Femur (tissue), 1 donor: ENCODE results near the gene TPRG1L.

Experiments used
- DNase-seq: peaks from one replicate; pipeline ENCODE4 v3.0.0-alpha.2; 2017

TPRG1L gene

DNA sequence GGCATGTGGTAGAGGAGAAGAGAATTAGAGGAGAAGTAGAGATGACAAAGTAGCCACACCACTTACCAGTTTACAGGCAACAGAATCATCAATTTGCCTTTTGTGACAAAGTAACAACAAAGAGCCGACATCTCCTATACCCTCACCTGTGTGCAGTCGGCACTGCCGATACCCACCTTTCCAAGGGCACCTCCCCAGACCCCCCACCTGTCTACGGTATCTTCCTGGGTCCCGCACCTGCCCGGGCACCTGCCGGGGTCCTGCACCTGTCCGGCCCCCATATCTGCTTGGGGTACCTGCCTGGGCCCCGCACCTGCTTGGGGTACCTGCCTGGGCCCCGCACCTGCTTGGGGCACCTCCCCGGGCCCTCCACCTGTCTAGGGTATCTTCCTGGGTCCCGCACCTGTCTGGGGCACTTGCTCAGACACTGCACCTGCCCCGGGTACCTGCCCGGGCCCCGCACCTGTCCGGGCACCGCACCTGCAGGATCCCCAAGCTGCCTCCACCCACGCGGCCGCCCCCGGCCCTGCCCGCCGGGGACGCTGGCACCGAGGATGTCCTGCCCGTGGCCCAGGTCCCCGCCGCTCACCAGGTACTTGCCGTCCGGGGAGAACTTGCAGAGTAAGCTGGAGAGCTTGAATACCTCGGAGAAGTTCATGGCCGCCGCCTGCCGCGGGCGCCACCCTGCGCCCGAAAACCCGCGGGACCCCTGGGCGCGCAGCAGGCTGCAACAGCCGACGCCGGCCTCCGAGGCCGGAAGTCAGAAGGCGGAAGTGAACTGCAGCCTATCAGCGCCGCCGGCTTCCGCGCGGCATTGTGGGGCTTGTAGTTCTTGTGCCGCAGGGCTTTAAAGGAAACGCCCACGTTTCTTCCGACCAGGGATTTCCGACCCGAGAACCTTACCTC, 24.8 kb downstream of the TPRG1L start, which contains the start of gene WRAP73:
WRAP73 (minus strand) TSS at position 762 of the 906 bp plus-strand sequence; CDS start at position 658, 104 bp downstream.
- peak; percentile 93 for DNase-seq

DNA sequence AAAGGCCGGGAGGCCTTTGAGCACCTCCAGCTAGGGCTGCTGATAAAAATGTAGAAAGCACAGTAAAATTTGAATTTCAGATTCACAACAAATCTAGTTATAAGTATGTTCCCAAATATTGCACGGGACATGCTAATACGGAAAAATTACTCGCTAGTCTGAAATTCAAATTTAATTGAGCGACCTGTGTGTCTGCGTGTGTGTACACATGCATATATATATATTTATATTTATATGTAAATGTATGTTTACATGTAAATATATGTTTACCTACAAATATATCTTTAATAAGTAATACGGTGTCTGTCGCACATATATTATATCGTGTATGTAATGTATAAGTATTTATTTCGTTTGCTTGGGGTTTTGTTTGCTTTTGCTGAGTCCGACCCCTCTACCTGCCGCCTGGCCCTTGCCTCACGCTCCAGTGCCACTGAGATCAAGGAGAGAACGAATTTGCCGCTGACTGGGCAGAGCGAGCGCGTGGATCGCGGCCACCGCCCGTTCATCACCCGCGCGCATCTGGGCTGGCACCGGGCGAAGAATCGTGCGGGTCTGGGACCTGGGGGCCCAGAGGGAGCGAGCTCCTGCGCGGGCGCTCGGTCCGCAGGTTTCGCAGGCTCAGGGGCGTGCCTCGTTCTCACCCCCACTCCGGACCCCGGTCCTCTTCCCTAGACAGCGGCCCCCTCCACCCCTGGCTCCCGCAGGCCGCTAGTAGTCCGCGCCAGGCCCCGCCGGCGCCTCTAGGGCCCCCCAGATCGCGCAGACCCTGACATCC, 25.6 kb downstream of the TPRG1L start:
- DNase-seq: no peak

DNA sequence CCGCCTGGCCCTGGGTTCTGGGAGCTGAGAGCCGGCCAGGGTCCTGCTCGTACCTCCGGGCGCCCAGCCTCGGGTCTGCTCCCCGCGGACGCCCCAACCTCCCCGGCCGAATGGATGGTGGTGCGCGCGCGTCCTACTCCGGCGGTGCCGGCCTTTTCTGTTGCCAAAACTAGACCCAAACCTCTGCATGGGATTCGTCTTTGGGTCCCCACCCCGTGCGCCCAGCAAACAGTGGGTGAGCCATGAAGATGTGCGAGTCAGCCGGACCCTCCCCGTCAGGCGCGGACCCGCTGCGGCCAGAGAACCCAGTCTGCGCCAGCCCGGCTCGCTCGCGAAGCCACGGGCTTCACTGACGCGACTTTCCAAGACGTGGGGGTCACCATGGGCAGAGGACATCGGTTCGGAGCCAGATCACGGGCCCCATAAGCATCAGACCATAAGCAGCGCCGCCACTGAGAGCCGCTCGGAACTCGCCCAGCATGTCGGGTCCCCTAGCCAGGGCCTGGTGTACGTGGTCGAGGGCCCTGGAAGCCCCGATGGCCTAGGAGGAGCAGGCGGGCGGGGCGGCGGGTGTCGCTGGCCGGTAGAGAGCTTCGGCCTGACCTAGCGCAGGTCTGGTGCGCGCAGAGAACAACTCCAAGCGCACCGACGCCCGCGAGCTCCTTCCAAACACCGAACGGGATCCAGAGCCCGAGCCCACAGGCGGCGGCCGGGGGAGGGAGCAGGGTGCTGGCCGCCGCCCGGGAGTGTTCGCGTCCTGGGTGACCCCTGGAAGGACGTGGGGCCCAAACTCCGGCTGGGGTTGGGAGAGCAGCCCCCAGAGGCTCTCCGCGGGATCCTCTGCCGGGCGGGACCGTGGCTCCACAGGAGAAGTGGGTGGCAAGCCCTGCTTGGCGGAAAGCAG, 26.5 kb downstream of the TPRG1L start:
- no peak for DNase-seq

DNA sequence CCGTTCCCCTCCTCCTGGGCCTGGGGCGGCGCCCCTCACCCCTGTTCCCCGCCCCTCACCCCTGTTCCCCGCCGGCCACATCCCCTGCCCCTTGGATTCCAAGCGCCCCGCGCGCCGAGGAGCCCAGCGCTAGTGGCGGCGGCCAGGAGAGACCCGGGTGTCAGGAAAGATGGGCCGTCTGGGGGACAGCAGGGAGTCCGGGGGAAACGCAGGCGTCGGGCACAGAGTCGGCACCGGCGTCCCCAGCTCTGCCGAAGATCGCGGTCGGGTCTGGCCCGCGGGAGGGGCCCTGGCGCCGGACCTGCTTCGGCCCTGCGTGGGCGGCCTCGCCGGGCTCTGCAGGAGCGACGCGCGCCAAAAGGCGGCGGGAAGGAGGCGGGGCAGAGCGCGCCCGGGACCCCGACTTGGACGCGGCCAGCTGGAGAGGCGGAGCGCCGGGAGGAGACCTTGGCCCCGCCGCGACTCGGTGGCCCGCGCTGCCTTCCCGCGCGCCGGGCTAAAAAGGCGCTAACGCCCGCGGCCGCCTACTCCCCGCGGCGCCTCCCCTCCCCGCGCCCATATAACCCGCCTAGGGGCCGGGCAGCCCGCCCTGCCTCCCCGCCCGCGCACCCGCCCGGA, 27.2 kb downstream of the TPRG1L start, which contains the start of gene TP73:
TP73 (plus strand) TSS at position 587 of the 618 bp plus-strand sequence. CDS start 29,850 bp downstream, outside the sequence.
- DNase-seq: no peak

DNA sequence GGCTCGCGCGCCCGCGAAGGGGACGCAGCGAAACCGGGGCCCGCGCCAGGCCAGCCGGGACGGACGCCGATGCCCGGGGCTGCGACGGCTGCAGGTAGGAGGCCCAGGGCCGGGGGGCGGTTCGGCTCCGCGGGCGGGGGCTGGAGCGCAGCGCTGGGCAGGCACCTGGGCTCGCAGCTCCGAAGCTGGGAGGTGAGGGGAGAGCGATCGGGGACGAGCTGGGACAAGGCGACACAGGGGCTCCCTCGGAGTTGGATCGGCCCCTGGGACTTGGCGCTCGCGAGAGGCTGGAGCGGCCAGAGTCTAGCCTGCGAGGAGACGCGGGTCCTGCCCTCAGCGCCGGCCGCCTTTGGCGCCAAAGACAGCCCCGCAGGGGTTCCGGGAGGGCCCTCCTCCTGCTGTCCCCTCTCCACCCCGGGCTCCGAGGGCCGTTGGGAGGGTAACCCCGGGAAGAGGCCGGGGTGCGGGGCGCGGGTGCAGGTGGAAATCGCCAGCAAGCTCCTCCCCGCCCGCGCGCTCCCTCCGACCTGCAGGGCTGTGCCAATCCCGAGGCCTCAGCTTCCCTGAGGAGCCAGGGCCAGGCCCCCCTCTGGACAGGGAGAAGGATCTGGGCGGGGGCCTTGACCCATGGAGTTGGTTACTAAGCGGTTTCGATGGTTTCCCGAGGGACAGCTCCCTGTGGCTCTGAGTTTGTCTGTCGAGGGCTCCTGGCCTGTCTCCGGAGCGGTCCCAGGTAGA, 27.9 kb downstream of the TPRG1L start:
- no peak for DNase-seq

DNA sequence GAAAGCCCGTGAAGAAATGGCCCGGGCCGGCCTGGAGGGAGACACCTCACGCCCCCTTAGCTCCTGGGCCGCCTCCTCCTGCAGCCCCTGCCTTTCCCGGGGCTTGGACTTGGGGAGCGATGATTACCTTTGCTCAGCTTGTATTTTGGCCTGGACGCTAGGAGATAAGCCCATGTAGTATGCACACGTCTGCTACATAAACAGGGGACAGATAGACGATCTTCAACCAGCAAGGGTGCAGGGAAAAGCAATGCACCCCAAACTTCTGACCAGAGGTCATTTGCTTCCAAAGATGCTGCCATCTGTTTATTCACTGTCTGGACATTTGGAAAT, 28.4 kb downstream of the TPRG1L start:
- no peak for DNase-seq

DNA sequence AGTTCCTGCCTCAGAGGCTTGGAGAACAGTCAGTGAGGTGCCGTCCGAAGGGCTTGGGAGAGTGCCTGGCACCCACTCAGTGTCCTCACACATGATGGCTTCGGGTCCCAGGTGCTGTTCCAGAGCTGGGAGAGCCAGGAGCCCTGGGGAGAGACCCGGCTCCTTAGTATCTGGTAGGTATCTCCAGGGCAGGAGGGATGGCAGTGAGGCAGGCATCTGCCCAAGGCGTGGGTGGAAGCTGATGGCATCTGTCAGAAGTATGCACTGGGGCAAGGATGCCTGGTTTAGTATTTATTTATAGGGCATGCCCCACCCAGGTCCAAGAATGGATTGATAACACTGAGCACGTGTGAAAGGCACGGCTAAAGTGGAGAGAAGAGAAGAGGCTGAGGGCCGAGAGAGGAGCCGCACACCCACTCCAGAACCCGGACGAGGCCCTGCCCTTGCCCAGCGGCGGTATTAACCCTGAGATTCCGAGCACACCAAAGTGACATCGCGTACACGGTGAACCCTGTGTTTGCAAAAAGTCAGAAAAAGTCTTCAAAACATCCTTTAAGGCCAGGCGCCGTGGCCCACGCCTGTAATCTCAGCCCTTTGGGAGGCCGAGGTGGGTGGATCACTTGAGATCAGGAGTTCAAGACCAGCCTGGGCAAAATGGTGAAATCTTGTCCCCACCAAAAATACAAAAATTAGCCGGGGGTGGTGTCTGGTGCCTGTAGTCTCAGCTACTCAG, 29.9 kb downstream of the TPRG1L start:
- no peak for DNase-seq

DNA sequence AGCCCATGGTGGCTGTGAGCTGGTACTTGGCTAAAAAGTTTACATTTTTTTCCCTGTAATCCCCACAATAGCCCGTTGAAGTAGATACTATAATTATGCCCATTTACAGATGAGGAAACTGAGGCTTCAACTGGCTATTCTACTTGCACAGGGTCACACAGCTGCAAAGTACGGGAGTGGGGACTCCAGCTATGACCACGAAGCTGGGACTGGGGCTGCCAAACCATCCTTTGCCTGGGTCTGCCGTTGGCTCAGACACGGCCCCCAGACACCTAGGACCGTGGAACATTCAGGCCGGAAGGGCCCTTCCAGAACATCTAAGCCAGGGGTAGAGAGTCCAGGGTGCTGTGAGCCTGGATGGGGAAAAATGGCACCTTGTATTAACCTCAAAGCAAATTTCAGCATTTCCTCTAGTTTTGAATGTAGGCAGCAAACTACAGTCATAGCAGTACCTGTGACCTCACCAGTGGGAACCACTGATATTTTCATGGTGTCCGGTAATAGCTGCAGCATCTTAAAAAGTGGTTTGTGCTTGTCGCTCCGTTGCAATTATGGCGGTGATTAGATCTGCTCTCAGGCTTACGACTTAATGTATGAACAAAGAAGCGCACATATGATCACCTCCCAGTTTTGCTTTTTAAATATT, 31.8 kb downstream of the TPRG1L start:
- no peak for DNase-seq

DNA sequence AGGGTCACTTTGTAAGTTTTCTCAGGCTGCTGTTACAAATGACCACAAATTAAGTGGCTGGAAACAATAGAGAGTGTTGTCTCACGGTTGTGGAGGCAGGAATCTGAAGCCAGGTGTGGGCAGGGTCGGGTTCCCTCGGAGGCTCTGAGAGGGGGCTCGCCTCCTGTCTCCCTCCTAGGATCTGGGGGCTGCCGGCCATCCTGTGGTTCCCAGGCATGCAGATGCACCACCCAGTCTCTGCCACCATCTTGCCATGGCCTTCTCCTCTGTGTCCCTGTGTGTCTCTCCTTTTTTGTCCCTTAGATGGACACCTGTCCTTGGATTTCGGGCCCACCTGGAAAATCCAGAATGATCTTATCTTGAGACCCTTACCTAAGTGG, 32.3 kb downstream of the TPRG1L start:
- DNase-seq: no peak

DNA sequence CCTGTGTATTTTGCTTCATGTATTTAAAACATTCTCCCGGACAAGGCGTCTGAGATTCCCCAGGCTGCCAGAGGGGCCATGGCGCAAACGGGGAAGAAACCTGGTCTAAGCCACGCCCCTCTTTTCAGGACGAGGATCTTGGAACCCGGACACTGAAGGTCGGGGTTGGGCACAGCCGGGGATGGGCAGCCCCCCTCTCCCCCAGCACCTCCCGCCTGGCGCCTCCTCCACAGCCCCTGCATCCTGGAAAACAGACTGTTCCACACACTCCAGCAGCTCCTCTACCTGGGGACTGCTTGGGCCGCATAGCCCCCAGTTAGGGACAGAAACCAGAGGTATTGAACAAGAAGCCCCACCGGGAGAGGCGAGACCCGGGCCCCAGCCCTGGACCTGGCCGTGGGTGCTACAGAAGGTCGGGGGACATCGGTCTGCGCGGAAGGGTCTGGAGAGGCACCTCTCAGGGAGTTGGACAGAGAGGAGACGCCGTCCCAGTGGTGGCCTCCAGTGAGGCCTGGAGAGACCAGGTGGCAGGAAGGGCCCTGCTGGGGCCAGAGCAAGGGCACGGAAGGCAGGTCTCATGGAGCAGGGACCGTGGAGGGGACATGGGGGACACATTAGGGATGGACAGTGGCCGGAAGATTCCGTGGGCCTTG, 32.9 kb downstream of the TPRG1L start:
- no peak for DNase-seq

DNA sequence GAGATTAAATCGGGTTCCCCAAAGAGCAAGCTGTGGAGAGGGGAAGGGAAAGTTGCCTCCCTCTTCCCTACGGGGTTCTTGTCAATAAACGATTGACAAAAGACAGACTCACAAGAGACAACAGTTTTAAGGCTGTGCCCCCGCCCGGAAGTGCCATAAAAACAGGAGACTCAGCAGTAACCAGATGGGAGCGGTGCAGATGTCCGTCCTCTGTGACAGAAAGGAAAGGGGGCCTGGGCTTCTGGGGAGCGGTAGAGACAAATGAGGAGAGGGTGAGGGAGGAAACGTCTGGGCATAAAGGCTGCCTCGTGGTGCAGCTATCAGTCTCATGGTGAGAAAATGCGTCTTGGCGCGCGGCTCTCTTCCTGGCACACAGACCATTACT, 33.4 kb downstream of the TPRG1L start:
- DNase-seq: no peak

DNA sequence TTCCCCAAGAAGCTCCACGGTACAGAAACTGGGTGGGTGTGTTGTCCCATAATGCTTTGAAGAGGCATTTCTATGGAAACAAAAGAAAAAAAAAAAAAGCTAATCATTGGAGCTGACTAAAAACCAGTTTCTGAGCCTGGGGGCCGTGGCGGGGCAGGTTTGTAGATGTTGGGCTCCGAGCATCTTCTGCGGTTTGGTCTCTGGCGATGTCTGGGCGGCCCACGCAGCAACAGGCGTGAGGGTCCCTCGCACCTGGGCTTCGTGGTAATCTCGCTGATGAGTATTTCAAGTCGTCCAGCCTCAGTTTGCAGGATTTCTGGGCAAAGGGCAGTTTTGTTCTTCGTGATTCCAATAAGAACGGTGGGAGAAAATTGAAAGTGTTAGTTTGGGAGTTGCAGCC, 34.3 kb downstream of the TPRG1L start:
- no peak for DNase-seq

DNA sequence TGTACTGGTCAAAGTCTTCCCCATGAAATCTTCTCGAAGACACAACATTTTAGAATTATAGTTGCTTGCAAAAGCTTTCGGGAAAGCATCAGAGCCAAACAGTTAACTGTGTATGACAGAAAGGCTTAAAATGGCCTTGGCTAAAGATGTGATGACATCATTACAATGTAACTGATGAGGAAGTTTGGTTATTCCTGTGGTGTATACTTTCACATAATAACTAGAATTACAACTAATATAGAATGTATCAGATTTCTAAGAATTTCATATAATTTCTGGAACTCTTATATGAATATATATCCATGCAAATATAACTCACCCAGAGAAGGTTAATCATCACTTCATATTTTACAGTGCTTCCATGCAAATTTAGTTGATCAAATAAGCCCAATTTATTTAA, 35.9 kb downstream of the TPRG1L start:
- DNase-seq: no peak

DNA sequence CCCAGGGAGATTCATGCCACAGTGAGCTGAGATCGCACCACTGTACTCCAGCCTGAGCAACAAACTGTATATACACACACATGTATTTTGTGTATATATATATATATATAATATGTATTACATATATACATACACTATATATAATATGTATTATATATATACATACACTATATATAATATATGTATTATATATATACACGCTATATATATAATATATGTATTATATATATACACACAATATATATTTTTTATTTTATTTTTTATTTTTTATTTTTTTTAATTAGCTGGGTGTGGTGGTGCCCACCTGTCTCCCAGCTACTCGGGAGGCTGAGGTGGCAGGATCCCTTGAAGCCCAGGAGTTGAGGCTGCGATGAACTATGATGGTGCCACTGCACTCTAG, 36.8 kb downstream of the TPRG1L start:
- DNase-seq: no peak

DNA sequence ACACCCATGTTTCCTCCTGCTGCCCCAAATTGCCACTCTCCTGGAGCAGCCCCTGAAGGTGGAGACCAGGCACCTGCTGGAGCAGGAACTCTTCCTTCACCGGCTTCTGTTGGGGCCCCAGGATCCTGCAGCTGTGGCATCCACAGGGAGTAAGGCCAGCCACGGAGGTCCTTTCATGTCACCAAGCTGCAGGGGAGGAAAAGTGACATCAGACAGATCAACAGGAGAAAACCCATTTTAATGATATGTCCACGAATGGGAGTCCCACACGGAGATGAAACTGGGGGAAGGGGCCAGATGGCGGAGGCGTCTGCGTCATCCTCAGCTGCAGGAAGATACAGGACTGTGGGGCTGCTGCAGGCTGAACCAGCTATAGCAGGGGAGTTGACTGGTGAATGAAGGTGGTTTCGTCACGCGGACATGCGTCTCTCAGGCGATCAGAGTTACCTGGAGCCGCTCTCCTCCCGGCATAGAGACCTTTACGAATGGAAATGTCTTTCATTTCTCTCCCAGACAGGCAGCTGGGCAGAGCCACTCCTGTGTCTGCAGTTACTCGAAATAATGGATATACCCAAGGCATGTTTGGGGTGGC, 37.4 kb downstream of the TPRG1L start:
- no peak for DNase-seq

DNA sequence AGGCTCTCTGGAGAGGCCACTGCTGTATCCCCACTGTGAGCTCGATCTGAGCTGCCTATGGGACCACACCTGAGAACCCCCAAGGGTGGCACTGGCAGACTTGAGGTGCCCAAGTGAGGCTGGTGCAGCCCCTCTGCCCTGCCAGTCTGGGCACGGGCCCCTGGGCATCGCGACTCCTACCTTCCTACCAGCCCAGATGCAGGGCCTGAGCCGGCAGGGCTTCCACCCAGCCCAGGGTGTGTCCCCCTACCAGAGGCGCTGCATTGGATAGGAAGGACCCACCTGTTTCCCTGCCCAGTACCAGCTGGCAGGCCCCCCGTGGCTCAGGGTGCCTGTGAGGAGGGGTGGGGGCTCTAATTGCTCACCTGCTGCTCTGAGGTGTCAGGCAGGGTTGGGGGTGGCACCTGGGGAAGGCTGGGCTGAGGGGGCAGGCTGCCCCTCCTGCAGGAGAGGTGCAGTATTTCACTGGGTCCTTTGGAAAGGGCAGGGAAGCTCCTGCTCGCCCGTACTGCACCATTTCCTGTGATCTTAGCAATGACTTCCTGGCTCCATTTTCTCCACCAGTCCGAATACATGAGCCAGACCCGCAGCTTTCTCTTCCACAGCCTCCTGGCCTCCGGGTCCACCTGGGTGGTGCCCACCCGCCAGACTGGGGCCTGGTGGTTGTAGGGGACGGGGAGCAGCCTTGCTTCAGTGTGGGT, 39.3 kb downstream of the TPRG1L start:
- DNase-seq: no peak

DNA sequence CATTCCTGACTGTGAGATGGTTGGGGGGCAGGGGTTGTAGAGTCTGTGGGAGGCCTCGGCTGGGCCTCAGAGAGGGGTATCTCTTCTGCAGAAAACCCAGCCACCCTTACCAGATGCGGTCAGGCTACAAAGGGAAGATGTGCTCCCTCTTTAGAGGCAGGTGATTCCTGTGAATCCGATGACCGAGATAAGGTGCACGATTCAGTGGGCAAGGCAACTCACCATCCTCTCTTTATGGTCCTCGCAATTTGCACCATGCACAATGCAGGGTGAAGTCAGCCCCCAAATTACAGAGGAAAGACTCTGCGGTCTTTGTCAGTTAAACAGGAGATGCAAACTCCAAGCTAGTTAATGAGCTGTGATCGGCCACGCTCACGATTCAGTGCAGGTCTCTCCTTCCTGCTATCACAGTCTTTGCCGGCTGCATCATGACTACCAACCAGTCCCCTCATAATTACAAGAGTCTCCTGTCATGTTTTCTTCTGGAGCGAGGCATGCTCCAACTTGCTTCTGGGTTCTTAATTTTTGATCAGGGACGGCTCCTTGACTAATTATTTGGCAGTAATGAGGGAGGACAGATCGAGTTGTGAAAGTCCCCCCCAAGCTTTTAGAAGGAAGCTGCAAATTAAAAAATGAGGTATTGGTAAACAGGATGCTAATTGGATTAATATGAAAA, 40.0 kb downstream of the TPRG1L start:
- no peak for DNase-seq

DNA sequence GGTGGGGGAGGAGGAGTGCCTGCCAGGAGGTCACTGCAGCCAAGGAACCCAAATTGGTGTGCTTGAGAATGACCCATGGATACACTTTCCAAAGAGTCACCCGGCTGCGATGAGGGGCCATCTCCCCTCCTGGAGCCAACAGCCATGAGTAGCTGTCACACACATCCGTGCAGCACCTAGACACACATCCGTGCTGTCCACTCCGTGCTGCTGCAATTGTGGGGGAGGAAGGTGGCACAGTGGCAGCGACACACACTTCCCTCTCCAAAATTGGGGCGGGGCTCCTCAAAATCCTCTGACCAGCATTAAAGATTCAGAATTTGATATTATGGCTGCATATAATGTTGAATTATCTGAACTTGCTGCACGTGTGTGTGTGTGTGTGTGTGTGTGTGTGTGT, 43.3 kb downstream of the TPRG1L start:
- DNase-seq: no peak
